SW 1271 (cell line): ENCODE measurements around the gene KIF22.
"Not testable (repeated sequence)": the region's sequence is repeated elsewhere in the genome, so short reads cannot be mapped to it uniquely, and the experiment has no call there.

Source experiments
- DNase-seq, 2 experiments: peaks; one replicate each; lab custom pipeline; 2025; lab: John Stamatoyannopoulos, UW

Gene KIF22

DNA sequence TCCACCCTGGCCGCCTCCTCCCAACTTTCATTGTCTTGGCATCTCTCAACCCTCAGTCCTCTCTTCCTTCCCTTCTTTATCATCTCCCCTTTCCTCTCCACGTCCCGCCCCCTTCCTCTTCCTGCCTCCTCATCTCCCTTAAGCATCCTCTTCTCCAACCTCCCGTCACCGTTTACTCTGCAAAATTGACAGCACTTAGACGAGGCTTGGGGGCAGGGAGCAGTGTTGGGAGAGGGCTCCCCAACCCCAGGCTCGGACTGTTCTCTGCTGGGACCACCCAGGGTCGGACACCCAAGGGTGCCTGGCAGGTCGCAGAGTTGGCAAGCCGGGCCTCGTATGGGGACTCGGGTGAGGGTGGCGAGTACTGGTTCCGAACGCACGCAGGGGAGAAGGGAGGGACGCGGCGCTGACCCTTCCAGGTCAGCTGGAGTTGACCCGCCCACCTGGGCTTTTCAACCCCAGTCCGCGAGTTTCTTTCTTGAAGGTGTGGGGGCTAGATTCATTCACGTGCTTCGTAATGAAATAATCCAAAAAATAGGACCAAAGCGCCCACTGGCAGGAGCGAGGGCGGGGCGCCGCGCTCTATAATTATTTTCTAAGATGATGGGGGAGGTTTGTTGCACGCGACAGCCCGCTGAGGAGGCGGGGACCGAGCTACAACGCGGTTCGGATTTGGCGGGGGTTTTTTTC, 24.6 kb downstream of the KIF22 start:
- peak in 1 of 2 experiments; percentile 27 for DNase-seq

DNA sequence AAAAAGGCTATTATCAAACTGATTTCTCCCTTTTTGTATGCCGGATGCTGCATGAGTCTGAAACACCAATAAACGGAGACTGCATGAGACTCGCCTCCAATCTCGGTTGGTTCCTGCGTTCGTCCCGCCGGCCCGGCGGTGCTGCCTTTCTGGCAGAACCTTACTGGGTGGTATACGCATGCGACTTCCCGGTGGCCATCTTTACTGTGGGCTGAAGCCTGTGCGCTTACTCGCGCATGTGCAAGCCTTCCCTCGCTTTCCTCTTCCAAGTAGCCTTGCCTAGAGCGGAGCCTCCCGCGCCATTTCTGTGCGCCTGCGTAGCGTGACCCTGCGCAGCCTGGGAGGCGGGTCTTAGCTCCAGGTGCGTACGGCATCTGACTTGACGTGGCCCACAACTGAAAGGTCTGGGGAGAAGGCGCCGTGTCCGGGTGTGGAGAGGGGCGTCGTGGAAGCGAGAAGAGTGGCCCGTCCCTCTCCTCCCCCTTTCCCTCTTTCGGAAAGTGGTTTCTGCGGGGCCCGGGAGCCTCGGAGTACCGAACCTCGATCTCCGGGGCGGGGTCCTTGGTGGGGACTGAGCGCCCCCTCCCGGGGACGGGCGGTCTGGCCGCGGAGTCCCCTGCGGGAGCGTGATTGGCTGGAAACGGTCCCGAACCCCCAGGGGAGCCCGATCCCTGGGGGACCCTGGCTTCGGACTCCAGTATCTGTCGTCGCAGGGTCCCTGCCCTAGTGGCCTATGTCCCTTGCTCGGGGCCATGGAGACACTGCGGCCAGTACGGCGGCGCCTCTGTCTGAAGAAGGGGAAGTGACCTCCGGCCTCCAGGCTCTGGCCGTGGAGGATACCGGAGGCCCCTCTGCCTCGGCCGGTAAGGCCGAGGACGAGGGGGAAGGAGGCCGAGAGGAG, 25.5 kb downstream of the KIF22 start, which contains the start of gene PAGR1:
Gene PAGR1 (plus strand): TSS at position 360 of the 901 bp plus-strand sequence. CDS start 374 bp downstream, at position 734.
- DNase-seq = peak; percentile 98 to 99

DNA sequence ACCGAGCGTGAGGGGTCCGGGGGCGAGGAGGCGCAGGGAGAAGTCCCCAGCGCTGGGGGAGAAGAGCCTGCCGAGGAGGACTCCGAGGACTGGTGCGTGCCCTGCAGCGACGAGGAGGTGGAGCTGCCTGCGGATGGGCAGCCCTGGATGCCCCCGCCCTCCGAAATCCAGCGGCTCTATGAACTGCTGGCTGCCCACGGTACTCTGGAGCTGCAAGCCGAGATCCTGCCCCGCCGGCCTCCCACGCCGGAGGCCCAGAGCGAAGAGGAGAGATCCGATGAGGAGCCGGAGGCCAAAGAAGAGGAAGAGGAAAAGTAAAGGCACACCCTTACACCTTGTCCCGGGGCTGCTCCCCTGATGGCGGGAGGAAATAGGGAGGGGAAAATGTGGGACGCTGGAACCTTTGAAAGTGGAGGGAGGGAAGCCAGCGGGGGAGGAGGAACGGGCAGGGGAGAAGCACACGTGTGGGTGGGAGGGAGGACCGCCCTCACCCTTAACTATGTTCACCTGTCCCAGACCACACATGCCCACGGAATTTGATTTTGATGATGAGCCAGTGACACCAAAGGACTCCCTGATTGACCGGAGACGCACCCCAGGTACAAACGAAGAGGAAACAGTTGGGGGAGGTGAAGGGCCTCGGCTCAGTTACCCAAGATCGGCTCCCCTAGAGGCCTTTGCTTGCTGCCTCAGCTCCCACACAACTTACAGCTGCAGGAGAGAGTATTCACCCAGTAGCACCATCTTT, 26.3 kb downstream of the KIF22 start:
- peak; percentile 45 to 89 for DNase-seq

DNA sequence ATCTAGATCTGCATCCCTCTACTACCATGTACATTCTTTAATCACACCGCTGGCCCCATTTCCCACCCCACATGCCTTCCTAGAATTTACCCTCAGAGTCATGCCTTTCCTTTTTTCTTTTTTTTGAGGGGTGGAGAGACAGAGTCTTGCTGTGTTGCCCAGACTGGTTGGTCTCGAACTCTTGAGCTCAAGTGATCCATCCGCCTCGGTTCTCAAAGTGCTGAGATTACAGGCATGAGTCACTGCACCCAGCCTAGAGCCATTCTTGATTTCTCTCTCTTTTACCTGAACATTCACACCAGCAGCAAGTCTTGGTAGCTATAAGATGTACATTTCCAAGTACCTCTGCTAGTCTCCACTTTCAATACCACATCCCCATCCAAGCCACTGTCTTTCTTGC, 27.5 kb downstream of the KIF22 start:
- no peak for DNase-seq

DNA sequence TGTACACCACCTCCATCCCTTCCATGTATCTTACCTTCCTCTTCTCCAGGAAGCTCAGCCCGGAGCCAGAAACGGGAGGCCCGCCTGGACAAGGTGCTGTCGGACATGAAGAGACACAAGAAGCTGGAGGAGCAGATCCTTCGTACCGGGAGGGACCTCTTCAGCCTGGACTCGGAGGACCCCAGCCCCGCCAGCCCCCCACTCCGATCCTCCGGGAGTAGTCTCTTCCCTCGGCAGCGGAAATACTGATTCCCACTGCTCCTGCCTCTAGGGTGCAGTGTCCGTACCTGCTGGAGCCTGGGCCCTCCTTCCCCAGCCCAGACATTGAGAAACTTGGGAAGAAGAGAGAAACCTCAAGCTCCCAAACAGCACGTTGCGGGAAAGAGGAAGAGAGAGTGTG, 29.0 kb downstream of the KIF22 start:
- no peak for DNase-seq

DNA sequence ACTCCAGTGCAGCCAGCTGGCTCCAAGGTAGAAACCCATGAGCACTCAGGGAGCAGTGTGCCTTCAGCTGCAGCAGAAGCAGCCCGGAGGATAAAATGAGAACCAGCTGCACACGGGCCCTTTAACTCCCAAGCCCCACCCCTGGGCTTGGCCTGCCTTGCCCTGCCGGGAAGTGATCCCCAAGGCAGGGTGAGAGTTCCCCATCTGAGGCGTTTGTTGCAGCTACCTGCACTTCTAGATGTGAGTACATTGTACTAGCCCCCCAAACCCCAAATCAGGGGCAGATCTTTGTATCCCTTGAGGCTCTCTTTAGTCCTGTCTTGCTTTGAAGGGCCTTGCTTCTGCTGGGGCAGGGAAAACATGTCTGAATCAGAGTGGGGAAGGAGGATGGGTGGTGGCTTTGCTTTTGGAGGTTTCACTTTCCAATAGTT, 29.7 kb downstream of the KIF22 start, which contains the start of gene MVP:
Gene MVP (plus strand): TSS at position 192 of the 431 bp plus-strand sequence. CDS start 10,088 bp downstream, outside the sequence.
- DNase-seq = peak in 1 of 2 experiments; percentile 71

DNA sequence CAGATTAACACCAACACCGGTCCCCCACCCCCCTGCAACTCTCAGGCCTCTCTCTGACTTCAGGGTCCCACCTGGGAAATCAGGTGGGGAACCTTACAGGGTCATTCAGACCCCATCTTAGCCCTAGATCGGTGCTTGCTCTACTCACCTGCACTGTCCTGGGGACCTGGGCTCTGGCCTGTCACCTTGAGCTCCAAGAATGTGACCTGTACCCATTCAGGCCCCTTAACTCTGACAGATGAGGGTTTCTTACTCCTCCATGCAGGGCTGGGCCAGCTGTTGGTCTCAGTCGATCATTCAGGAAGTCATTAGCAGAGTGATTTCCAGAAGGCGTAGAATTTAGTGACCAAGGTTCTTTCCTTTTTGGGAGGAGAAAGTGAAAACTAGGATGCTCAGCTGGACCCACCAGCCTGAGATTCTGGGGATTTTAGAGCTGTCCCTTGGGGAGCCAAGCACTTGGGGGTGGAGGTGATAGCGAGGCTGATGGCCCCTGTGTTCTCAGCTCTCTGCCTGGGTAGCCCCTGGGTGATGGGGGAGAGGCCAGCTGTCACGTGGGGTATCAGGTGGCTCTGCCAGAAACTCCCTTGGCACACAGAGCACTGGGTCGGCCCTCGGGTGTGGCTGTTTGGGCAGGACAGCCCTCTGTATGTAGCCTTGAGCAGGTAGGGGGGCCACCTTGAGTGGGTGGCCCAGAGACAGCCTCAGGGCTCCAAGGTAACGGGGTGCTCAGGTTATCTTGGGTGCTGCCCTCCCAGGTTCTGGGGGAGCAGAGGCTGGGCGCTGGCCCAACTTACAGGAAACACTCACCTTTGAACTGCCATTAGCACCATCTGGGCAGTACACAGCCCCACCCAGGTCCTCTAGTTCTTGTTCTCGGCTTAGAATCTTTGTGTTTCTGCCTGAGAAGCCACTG, 30.4 kb downstream of the KIF22 start:
- peak; percentile 45 to 69 for DNase-seq

DNA sequence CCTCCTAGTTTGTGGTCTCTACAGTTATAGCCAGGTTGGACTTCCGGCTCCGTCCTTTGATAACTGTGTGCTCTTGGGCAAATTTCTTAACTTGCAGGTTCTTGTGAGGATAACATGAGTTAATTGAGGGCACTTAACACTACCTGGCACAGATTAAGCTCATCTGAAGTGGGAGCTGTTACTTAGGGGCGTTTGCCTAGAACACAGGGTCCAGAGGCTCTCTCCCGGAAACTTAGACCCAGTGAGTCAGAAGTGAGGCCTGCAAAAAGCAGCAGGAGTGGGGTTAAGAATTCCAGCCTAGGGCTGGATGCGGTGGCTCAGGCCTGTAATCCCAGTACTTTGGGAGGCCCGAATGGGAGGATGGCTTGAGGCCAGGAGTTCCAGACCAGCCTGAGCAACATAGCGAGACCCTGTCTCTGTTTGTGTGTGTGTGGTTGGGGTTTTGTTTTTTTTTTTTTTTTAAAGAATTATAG, 31.1 kb downstream of the KIF22 start:
- peak; percentile 47 to 83 for DNase-seq

DNA sequence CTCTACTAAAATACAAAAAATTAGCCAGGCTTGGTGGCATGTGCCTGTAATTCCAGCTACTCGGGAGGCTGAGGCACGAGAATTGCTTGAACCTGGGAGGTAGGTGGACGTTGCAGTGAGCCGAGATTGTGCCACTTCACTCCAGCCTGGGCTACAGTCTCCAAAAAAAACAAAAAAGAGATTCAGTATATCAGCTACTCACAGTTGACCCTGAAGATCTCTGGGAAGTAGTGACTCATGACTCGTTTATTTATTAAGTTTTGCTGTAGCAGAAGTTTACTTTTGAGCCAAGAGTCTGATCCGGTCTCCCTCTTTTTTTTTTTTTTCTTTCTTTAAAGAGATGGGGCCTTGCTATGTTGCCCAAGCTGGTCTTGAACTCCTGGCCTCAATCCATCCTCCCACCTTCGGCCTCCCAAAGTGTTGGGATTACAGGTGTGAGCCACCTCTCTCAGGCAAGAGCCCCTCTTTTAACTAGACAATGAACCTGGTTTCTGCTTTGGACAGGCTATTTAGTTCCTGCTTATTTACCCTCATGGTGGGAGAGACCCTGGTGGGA, 34.1 kb downstream of the KIF22 start:
- DNase-seq = peak in 1 of 2 experiments; percentile 80

DNA sequence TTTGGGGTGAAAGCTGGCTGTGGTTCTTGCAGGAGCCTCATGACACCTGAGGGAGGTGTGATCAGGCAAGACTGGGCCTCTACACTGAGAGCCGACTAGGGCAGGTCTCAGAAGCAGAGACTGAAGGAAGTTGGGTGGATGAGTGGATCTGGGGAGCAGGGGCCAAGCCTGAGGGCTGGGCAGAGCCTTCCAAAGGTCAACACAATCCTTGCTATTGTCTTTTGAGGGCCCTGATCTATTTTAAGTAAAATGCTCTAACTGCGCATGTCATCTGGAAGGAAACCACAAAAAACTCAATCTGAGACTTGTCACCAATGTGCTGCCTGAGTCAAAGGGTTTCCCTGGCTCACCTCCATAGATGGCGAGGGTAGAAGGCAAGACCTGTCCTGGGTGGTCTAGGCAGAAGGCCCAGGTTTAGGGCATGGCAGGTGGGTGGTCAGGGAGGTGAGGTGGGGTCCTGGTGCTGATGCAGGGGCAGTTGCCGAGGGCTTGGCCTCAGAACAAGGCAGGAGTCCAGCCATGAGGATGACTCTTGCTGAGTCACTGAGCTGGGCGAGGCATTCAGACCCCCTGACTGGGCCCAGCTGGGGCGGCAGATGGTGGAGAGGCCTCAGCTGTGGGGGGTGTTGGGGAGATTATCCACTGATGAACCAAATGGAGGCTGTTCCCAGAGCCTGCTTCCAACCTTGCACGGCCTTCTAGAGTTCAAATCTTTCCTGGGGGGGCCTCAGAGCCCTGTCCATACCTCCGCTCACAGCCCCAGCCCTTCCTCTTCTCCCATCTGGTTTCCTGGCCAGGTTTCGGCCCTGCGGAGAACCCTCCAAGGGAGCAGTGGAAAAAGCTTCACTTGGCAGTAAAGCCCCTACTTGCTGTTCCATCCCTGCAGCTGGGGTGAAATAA, 34.8 kb downstream of the KIF22 start:
- peak in 1 of 2 experiments; percentile 68 for DNase-seq

DNA sequence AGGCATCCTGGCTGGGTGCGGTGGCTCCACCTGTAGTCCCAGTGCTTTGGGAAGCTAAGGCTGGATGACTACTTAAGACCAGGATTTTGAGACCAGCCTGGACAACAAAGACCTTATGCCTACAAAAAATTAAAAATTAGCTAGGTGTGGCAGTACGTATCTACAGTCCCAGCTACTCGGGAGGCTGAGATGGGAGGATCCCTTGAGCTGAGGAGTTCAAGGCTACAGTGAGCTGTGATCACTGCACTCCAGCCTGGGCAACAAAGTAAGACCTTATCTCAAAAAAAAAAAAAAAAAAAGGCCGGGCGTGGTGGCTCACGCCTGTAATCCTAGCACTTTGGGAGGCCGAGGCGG, 35.8 kb downstream of the KIF22 start:
- DNase-seq = no peak

DNA sequence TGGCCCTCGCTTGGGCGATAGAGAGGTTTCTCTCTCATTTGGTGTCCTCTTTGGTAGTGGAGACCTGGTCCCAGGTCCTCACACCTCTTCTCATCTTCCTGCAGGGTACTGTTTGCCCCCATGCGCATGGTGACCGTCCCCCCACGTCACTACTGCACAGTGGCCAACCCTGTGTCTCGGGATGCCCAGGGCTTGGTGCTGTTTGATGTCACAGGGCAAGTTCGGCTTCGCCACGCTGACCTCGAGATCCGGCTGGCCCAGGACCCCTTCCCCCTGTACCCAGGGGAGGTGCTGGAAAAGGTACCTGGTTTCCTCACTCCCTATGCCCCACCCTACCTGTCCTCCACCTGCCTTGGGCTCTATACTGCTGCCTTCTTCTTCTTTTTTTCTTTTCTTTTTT, 40.2 kb downstream of the KIF22 start:
- no peak for DNase-seq

DNA sequence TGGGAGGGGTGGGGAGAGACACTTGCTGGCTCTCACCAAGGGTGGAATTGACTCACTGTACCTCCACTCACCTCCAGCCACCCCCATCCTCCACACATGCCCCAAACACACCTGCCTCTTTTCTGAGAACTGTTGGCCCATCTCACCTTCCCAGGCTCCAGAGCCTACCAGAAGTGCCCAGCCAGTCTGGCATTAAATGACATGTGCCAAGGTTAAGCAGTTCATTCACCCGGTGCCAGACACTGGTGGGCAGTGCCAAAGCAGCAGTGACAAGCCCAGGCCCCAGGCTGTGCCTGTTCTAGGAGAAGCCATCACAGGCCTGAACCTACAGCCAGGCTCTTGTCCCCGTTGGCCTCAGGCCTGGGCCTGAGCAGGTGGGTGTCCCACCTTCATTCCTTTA, 40.9 kb downstream of the KIF22 start:
- DNase-seq = no peak

DNA sequence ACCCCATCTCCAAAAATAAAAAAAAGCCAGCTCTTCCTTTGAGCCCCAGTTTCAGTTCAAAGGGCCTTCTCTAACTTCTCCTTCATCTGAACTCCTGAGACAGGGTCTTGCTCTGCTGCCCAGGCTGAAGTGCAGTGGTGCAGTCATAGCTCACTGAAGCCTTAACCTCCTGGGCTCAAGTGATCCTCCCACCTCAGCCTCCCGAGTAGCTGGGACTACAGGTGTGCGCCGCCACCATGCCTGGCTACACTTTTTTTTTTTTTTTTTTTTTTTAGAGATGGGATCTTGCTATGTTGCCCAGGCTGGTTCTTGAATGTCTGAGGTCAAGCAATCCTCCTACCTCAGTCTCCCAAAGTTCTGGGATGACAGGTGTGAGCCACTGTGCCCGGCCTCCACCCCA, 42.7 kb downstream of the KIF22 start:
- not testable (repeated sequence) for DNase-seq

DNA sequence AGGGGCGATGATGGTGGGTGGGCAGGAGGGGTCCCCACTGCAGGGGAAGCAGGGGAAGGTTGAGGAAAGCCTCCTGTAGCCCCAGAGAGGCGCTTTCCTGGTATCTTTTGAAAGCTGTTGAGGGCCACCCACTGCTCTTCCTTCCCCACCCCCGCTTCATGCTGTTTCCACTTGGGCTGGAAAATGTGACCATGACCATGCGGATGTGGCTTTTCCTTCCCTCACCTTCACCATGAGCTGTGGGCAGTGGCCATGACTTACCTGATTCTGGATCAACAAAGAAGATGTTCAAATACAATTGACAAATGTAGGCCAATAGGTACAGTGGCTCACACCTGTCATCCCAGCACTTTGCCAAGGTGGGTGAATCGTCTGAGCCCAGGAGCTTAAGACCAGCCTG, 43.5 kb downstream of the KIF22 start:
- no peak for DNase-seq

DNA sequence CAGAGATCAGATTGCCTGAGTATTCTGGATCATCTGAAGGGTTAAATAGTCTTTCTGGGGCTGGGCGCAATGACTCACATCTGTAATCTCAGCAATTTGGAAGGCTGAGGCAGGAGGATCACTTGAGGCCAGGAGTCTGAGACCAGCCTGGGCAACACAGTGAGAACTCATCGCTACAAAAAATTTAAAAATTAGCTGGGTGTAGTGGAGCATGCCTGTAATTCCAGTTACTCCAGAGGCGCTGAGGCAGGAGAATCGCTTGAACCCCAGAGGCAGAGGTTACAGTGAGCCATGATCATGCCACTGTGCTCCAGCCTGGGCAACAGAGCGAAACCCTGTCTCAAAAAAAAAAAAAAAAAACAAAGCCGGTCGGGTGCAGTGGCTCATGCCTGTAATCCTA, 45.4 kb downstream of the KIF22 start:
- no peak for DNase-seq

DNA sequence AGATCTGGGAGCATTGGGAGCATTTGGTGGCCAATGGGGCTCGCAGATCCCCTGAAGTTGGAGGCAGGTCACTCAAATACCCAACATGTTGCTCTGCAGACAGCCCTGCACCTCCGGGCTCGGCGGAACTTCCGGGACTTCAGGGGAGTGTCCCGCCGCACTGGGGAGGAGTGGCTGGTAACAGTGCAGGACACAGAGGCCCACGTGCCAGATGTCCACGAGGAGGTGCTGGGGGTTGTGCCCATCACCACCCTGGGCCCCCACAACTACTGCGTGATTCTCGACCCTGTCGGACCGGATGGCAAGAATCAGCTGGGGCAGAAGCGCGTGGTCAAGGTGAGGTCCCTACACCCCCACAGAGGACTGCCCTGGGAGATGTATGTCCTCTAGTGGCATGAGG, 46.1 kb downstream of the KIF22 start:
- DNase-seq = no peak

DNA sequence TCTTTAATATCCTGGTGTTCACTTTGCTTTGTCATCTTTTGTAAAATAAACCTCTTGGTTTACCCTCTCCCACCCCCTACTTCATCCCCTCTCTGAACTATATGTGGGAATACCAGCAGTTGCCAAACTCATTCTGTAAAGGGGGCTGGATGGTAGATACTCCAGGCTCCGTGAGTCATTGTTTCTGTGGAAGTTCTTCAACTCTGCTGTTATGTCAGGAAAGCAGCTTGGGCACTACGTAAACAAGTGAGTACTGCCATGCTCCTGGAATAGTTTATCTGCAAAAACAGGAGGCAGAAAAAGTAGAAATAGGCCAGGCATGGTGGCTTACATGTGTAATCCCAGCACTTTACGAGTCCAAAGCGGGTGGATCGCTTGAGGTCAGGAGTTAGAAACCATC, 47.3 kb downstream of the KIF22 start:
- no peak for DNase-seq

DNA sequence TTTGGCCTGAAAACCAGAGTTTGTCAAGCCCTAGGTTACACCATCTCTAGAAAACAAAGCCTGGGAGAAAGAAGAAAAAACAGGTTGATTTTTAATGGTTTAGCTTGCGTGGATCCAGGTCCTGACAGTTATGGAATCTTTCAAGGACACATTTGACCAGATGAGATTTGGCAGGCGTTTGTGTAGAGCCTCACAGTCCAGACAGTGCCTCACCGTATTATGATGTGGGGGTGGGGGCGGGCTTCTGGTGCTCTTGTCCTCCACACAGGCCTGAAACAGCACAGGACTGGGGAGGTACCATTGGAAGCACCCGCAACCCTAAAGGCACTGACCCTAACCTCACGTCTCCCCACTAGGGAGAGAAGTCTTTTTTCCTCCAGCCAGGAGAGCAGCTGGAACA, 49.3 kb downstream of the KIF22 start:
- no peak for DNase-seq

DNA sequence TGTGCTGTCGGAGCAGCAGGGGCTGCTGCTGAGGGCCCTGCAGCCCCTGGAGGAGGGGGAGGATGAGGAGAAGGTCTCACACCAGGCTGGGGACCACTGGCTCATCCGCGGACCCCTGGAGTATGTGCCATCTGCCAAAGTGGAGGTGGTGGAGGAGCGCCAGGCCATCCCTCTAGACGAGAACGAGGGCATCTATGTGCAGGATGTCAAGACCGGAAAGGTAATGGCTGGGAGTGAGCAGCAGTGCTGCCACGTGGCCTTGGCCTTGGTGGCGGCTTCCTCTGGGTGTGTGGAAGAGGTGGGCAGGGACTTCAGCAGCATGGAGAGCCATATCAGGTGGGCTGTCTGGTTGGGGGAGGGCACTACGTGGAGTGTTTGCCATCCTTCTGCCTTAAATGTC, 49.7 kb downstream of the KIF22 start:
- DNase-seq = no peak
